Pancreas (tissue), 10 donors: ENCODE results near the gene HRH2. TPM values are rescaled to one million over a fixed set of nuclear protein-coding genes. Genes with fewer than 3 reads are reported as not detected.

Source experiments
- ATAC-seq, 4 donors: fragments of 200-7000 bp; cut with Tn5 transposase; one replicate each; pipeline versions ENCODE4 v1.8.0 to v1.9.1; 2020; ENCODE audit warnings: mild to moderate bottlenecking in 4 of 4, moderate library complexity in 4 of 4
- DNase-seq, 6 donors: peaks; one replicate each; pipeline ENCODE4 v3.0.0-alpha.2; 2020
- FAIRE-seq: peaks from 2 replicates; lab custom pipeline; 2012; peaks lifted over from hg19 to GRCh38; lab: Jason Lieb, UNC
- H3K27ac ChIP-seq, 4 donors: fragments of 200-600 bp; sonication (generic); 1 replicate in 3 of 4; 2 replicates in 1 of 4; pipeline versions ENCODE4 v1.5.0 to v1.8.0; 2020
- H3K27me3 ChIP-seq, 4 donors: fragments of 200-600 bp; one replicate each; pipeline ENCODE4 v1.8.0; 2021
- H3K36me3 ChIP-seq, 3 donors: fragments of 200-600 bp; sonication (generic) in 1 of 3; one replicate each; pipeline versions ENCODE4 v1.5.0 to v1.8.0; 2020 to 2021
- H3K4me1 ChIP-seq, 3 donors: fragments of 200-600 bp; one replicate each; pipeline ENCODE4 v1.8.0; 2021
- H3K4me3 ChIP-seq, 4 donors: fragments of 200-600 bp; sonication (generic) in 2 of 4; one replicate each; pipeline versions ENCODE4 v1.5.0 to v1.8.0; 2020 to 2021
- H3K9me3 ChIP-seq, 4 donors: fragments of 200-600 bp; one replicate each; pipeline ENCODE4 v1.8.0; 2021
- WGBS, 2 donors: extraction: QIAGEN DNeasy Blood & Tissue Kit; methylation state at CpG; one replicate each; pipeline ENCODE4 v1.1.7; 2013; 5-methylcytosine and 5-hydroxymethylcytosine counted together
- intact Hi-C, 3 donors: fragments of 100-400 bp; cut with DNase I; formaldehyde crosslinking; loops; one replicate each; pipeline versions ENCODE4 v1.11.1 to v1.14.2; 2022
- polyA plus RNA-seq, 2 donors: library from polyadenylated mRNA; stranded (reverse); fragments of 200-250 nt; gene quantifications; one replicate each; pipeline ENCODE4 v1.2.3, GENCODE V29; 2013
- total RNA-seq, 6 donors: library from RNA; stranded (reverse); fragmentation: NEBNext Ultra II Directional in 4 of 6; extraction: Animal tissue kit (Norgen Biotek cat#: 25700) in 4 of 6; gene quantifications; one replicate each; pipeline versions ENCODE4 v1.2.1 to v1.2.4, GENCODE V29; 2021 to 2023
- TF ChIP-seq, protein P1 (sequence below), 4 donors: fragments of 200-600 bp; sonication (generic) in 3 of 4; IDR thresholded peaks; one replicate each; pipeline versions ENCODE4 v1.5.0 to v1.8.0; 2021; ENCODE audit warnings: antibody characterized with exemption in 4 of 4
- donor health status: healthy with polysubstance abuse.
- donor health status: DM: no; HTN: no; CAD: no; lungs with moderate emphysema.
- donor health status: DM: no; HTN: no; CAD: no.
- donor health status: control.
- donor health status: control.
- donor health status: Bipolar disorder and iron deficiency.
- donor health status: DM: yes; HTN: yes; CAD: no.
- donor health status: DM: no; HTN: no; CAD: no.
- donor health status: DM: no; HTN: no; CAD: no.
- donor health status: DM: yes; HTN: yes; CAD: no.

The HRH2 gene
- total and polyA plus RNA-seq, 8 donors: 0.05 to 1.4 (median 0.50) TPM

- no peak overlapping the region for H3K27ac ChIP-seq
- no peaks in the 10 kb centered on the region for H3K27me3 ChIP-seq
- no peaks in the 10 kb centered on the region for H3K9me3 ChIP-seq
- DNase-seq: no peak
- H3K4me1 ChIP-seq: no peaks in the 10 kb centered on the region
- WGBS, 2 donors: 71 to 74% methylated on average over 8 of the region's 8 CpGs
- TF ChIP-seq, protein P1, sequence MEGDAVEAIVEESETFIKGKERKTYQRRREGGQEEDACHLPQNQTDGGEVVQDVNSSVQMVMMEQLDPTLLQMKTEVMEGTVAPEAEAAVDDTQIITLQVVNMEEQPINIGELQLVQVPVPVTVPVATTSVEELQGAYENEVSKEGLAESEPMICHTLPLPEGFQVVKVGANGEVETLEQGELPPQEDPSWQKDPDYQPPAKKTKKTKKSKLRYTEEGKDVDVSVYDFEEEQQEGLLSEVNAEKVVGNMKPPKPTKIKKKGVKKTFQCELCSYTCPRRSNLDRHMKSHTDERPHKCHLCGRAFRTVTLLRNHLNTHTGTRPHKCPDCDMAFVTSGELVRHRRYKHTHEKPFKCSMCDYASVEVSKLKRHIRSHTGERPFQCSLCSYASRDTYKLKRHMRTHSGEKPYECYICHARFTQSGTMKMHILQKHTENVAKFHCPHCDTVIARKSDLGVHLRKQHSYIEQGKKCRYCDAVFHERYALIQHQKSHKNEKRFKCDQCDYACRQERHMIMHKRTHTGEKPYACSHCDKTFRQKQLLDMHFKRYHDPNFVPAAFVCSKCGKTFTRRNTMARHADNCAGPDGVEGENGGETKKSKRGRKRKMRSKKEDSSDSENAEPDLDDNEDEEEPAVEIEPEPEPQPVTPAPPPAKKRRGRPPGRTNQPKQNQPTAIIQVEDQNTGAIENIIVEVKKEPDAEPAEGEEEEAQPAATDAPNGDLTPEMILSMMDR (IDR thresholded peaks at IDR 0.05): no peak
- FAIRE-seq: no peak
- no peak overlapping the region for H3K4me3 ChIP-seq
- ATAC-seq: no peak
- intact Hi-C loops: no loop called here
- H3K36me3 ChIP-seq: no peaks in the 10 kb centered on the region
Observed at GRCh38 chr5:175656966-175657365, 905 bp upstream of the HRH2 start.

GRCh38 chr5:175658299-175659145, 651 bp downstream of the HRH2 start:
- Histone ChIP-seq H3K36me3 (no peaks in the 10 kb centered on the region), H3K4me1 (no peaks in the 10 kb centered on the region), H3K27me3 (no peaks in the 10 kb centered on the region), H3K9me3 (no peaks in the 10 kb centered on the region), H3K4me3 (peak overlapping the region; percentile 18 to 48 (median 30)), H3K27ac (no peak overlapping the region)
- 34 to 38% methylated on average over 41 of the region's 41 CpGs for WGBS, 2 donors
- FAIRE-seq (no peak), ATAC-seq (peak in 2 of 4 donors; percentile 9 to 14), DNase-seq (no peak)
- intact Hi-C loops: no loop called here
- TF ChIP-seq, protein P1 (IDR thresholded peaks at IDR 0.05): no peak

- H3K9me3 ChIP-seq: no peaks in the 10 kb centered on the region
- TF ChIP-seq, protein P1 (IDR thresholded peaks at IDR 0.05): no peak
- H3K36me3 ChIP-seq: no peaks in the 10 kb centered on the region
- H3K4me1 ChIP-seq: no peaks in the 10 kb centered on the region
- FAIRE-seq (no peak), DNase-seq (no peak), ATAC-seq (no peak)
- whole genome bisulfite sequencing, 2 donors: 71 to 74% methylated on average over 13 of the region's 13 CpGs
- no peaks in the 10 kb centered on the region for H3K27me3 ChIP-seq
- no peak overlapping the region for H3K27ac ChIP-seq
- H3K4me3 ChIP-seq: no peak overlapping the region
- intact Hi-C loops: no loop called here
Observed at GRCh38 chr5:175659546-175660253, 1.8 kb downstream of the HRH2 start.

GRCh38 chr5:175663186-175664184, 5.6 kb downstream of the HRH2 start:
- ATAC-seq (peak in 2 of 4 donors; percentile 78 to 84), DNase-seq (no peak), FAIRE-seq (no peak)
- H3K4me1 ChIP-seq: no peaks in the 10 kb centered on the region
- no peak overlapping the region for H3K4me3 ChIP-seq
- 46 to 48% methylated on average over 16 of the region's 16 CpGs for WGBS, 2 donors
- H3K27me3 ChIP-seq: no peaks in the 10 kb centered on the region
- intact Hi-C loops: no loop called here
- H3K36me3 ChIP-seq: no peaks in the 10 kb centered on the region
- H3K9me3 ChIP-seq: no peaks in the 10 kb centered on the region
- TF ChIP-seq, protein P1 (IDR thresholded peaks at IDR 0.05): no peak
- no peak overlapping the region for H3K27ac ChIP-seq
